Frontal cortex (tissue), 4 donors: ENCODE measurements around the gene COMMD2. TPM values are rescaled to one million over a fixed set of nuclear protein-coding genes. Genes with fewer than 3 reads are reported as not detected.

Experiments used
- DNase-seq, 2 donors: peaks; one replicate each; pipeline ENCODE4 v3.0.0; 2012; ENCODE audit warnings: low spot score in 2 of 2
- FAIRE-seq: peaks from 2 replicates; lab custom pipeline; 2012; peaks lifted over from hg19 to GRCh38; lab: Jason Lieb, UNC
- small RNA-seq: library from RNA; depleted of rRNA; stranded (forward); fragments of <200 nt; gene quantifications from one replicate; pipeline ENCODE3, GENCODE V24; 2014
- total RNA-seq: library from RNA; depleted of rRNA; stranded (reverse); fragments of >200 nt; gene quantifications from one replicate; pipeline ENCODE4 v1.2.3, GENCODE V29; 2014
- donor health status: control.
- donor health status: control.
- donor health status: control.

COMMD2 gene
- total RNA-seq, 1 donor from 2014 or later = 106 TPM

DNA sequence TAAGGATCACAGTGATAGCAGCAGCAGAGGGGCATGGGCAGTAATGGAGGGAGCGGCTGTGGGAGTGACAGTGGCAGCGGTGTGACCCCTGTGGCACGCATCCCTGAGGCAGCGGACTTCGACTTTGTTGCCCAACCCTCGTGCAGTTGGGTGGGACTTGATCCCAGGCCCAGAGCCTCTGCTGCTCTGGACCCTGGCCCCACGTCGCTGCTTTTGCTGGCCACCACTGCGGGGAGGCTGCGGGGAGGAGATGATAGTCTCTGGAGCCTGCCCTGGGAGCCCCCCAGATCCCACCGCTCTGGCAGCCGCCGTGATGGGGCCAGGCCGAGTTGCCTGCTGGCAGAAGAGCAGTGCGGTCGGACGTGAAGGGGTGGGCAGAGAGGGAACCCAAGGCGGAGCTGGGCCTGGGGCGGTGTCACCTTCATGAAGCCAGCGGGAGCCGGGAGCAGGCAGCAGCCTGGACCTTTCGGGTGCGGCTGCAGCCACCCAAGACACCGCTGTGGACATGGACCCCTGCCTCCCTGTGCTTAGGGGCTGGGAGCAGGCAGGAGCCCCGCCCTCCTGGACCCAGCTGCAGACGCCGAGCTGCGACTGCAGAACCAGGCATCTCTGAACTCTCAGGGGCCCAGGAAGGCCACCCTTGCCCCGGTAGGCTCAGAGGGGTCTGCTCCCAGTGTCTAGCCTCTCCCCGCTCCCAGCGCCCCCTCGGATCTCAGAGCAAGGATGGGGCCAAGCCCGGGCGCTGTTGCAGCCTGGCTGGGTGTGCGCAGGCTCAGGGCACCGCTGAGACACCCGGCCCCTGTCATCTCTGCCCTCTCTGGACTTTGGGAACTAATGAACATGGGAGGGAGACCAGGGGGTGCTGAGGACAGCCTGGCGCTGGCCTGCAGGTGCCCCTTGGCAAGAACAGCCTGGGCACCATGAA, 38.3 kb downstream of the COMMD2 start:
- DNase-seq = no peak
- FAIRE-seq = no peak

DNA sequence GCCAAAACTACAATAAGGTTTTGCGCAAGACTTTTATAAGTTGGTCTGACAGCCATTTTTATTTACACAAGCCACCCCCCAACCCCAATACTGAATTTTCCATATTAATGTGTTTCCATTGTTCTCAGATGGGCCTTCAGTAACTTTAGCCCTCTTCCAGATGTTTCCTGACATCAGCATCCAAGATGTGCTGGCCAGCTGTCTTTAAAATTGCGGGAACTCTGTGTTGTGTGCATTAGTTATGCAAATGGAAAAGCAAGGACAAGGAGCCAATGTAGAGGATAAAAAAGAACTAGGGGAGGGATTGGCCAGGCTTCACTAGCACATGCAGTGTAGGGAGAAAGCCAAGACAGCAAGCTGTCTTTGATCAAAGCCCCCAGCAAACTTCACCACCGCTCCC, 45.4 kb downstream of the COMMD2 start:
- DNase-seq (no peak), FAIRE-seq (no peak)

DNA sequence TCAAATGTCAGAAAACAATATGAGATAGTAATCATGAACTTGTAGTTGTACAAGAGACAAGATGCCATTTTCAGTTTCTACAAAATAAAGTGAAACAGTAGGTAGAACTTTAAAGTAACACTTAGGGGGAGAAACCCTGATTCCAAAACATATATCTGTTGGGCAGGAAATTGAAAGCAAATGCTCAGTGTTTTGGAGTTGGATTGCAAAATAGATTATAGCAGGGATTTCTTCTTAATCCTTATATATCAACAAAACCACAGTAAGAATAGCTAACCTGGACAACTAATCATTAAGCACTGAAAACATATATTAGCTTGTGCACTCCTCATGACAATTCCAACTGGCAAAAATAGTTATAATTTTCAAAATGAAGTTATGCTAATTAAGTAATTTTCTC, 46.9 kb downstream of the COMMD2 start:
- DNase-seq (no peak), FAIRE-seq (no peak)

DNA sequence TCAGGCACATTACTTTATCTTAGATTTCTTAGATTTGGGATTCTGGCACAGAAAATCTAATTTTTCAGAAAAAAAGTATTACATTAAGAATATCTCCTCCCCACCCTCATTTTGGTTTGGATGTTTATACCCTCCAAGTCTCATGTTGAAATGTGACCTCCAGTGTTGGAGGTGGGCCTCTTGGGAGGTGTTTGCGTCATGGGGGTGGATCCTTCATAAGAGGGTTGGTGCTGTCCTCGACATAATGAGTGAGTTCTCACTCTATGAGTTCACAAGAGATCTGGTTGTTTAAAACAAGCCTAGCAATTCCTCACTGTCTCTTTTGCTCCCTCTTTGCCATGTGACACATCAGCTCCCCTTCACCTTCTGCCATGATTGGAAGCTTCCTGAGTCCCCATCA, 48.8 kb downstream of the COMMD2 start:
- DNase-seq (no peak), FAIRE-seq (no peak)

DNA sequence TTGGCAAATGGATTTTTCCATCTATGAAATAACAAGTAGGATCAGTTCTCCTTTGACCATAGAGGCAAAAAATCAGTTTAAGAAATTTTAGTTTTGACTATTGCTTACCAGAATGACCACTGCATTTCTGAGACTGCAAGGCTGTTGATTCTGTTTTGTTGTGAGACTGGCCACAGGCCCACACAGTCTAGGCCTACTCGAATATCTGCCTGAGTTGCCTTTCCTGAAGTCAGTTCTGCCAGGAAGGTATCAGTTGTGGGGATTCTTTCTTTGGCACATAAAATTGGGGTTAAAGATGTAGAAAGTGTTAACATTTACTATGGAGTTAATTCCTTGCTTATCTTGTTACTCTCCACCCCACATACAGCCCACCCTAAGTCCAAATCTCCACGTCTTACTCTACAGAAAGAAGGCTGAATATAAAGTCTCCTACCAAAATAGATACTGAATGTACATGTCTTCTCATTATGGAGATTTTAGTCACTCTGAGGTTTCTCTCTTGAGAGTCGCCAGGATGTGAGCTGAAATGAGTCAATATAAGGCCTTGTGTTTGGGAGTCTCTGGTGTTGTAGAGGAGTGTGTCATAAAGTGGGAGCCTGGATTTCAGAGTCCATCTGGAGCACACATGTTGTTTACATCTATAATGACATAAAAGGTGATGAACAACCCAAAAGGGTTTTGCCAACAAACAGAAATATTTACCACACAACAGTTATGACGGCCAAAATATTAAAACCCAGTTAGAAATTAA, 49.4 kb downstream of the COMMD2 start:
- FAIRE-seq (no peak), DNase-seq (no peak)

DNA sequence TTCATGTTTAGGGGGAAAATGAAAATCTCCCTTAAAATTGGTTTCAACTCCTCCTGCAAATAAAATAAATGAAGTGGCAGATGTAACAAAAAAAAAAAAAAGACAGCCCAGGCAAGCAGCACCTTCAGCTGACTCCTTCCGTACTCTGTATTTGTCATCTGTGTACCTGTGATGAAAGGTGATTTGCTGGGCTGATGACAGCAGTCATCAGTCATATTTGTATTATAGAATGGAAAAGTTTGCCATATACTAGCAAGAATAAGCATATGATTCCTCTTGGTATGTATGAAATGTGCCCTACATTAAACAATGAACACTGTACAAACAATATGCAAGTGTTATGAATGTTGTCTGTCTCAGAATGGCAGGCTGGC, 50.3 kb downstream of the COMMD2 start:
- DNase-seq (no peak), FAIRE-seq (no peak)

DNA sequence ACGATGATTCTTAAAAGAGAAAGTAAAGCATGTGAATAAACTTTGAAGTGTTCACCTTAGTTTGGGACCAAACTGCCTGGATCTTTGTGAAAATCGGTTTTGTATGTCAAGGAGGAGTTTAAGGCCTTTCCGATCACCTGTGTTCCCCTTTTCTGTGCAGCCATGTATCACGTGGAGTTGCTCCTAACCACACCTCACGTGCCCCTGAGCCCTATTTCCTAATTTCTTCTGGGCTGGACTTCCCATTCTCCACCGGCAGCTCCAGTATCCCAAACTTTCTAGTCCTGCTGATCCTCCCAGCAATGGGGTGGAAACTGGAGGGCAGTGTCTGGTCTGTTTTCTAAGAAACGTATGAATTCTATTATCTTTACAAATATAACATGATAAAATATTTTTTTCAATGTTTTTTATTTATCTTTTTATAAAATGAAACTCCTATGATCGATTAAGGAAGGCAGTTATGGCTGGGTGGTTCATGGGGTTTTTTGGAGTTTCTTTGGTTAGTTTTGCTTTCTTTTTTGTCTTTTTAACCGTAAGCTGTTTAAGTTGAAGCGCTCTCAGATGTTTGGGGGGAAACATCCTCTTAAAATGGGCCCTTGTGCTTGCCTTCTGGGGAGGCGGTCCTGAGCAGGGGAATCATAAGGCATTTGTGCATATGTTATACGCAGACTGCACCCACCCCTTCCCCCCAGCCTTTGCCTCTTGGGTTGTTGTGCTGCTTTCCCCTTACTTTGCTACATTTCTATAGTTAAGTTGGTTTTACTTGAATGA, 50.9 kb downstream of the COMMD2 start:
- FAIRE-seq = no peak
- DNase-seq = no peak

Small RNA genes lying within 50 kb of the gene (small RNA-seq; reads per million reads assigned to genes)
- not detected for gene RNU6-507P

Other genes starting within 250 kb of the COMMD2 start
- gene WWTR1, start 94.5 kb downstream of the COMMD2 start, total RNA-seq = 6.1 TPM
- gene ANKUB1, start 40.1 kb upstream of the COMMD2 start, total RNA-seq = 0.41 TPM
- 113 TPM for gene RNF13, start 60.7 kb upstream of the COMMD2 start, total RNA-seq
- 607 TPM for gene PFN2, start 218.4 kb upstream of the COMMD2 start, total RNA-seq